Esophagus squamous epithelium (tissue), 4 donors: Measurements from ENCODE around the gene RNF212.
"Not testable (repeated sequence)": the region's sequence is repeated elsewhere in the genome, so short reads cannot be mapped to it uniquely, and the experiment has no call there.

Experiments used
- CTCF ChIP-seq, 6 experiments: fragments of 450-650 bp in 4 of 6; fragments of 200-600 bp in 2 of 6; sonication (generic) in 2 of 6; IDR thresholded peaks; one replicate each; pipeline ENCODE4 v1.5.1; 2016 to 2019; ENCODE audit warnings: antibody characterized with exemption in 6 of 6, mild to moderate bottlenecking in 4 of 6, moderate library complexity in 4 of 6
- POLR2A ChIP-seq, 4 donors: fragments of 450-650 bp; IDR thresholded peaks; one replicate each; pipeline ENCODE4 v1.6.1; 2017; ENCODE audit warnings: antibody characterized with exemption in 4 of 4, mild to moderate bottlenecking in 4 of 4, moderate library complexity in 3 of 4

- not testable (repeated sequence) for TF ChIP-seq CTCF, POLR2A (IDR thresholded peaks at IDR 0.05)
Measured at GRCh38 chr4:1053891-1054290, 59.5 kb downstream of the RNF212 start.
